Gastroesophageal sphincter (tissue), 3 donors: ENCODE measurements around the gene HYI.

Experiments
- EP300 ChIP-seq: sonication (generic); formaldehyde crosslinking; IDR thresholded peaks from one replicate; pipeline ENCODE4 v1.6.1; 2017; ENCODE audit warnings: antibody characterized with exemption, mild to moderate bottlenecking
- POLR2AphosphoS5 ChIP-seq: sonication (generic); formaldehyde crosslinking; IDR thresholded peaks from one replicate; pipeline ENCODE4 v1.6.1; 2017; ENCODE audit warnings: antibody characterized with exemption
- TF ChIP-seq, protein P1 (sequence below), 4 experiments: fragments of 200-600 bp in 2 of 4; fragments of 450-650 bp in 2 of 4; sonication (generic) in 1 of 4; IDR thresholded peaks; one replicate each; pipeline ENCODE4 v1.5.1; 2017 to 2019; ENCODE audit warnings: antibody characterized with exemption in 4 of 4, mild to moderate bottlenecking in 2 of 4, moderate library complexity in 2 of 4

DNA sequence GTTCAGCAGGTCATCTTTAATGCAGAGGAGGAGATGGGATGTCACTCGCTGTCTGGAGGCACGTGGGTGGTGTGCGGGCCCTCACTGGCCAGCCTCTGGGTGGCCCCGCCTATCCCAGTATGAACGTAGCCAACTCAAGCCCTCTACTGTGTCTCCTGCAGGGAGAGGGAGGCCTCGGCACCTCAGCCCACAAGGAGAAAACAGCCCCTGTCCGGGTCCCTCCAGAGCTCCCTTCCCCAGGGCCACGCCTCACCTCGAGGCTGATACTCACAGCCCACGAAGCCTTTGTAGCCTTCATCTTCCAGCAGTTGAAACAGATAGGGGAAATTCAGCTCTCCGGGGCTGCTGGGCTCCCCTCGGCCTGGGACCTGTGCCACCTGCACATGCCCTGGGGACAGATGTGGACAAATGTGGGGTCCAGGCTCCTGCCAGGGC lies 2.6 kb downstream of the HYI start:
- TF ChIP-seq, protein P1, sequence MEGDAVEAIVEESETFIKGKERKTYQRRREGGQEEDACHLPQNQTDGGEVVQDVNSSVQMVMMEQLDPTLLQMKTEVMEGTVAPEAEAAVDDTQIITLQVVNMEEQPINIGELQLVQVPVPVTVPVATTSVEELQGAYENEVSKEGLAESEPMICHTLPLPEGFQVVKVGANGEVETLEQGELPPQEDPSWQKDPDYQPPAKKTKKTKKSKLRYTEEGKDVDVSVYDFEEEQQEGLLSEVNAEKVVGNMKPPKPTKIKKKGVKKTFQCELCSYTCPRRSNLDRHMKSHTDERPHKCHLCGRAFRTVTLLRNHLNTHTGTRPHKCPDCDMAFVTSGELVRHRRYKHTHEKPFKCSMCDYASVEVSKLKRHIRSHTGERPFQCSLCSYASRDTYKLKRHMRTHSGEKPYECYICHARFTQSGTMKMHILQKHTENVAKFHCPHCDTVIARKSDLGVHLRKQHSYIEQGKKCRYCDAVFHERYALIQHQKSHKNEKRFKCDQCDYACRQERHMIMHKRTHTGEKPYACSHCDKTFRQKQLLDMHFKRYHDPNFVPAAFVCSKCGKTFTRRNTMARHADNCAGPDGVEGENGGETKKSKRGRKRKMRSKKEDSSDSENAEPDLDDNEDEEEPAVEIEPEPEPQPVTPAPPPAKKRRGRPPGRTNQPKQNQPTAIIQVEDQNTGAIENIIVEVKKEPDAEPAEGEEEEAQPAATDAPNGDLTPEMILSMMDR (IDR thresholded peaks at IDR 0.05) = no peak
- TF ChIP-seq POLR2AphosphoS5 (no peak), EP300 (no peak)
